ENCODE results near the gene VASN.

Gene VASN

GRCh38 chr16:4351880-4352279 is 19.8 kb upstream of the VASN start:
- no peak overlapping the region for H3K9ac ChIP-seq (ENCODE audit: low read depth, low read length, poor library complexity)
- no peaks in the 10 kb centered on the region for H3K27me3 ChIP-seq (ENCODE audit: control insufficient read depth in 3 of 3, insufficient read depth in 3 of 3, low read depth in 1 of 3, low read length in 3 of 3)
- no peak for DNase-seq (ENCODE audit: low spot score)
- no peak overlapping the region for H2BK15ac ChIP-seq (ENCODE audit: low read length)
- no peak overlapping the region for H2BK120ac ChIP-seq (ENCODE audit: low read depth, low read length)
- H4K8ac ChIP-seq (ENCODE audit: low read depth, low read length), result no peak overlapping the region
- no peaks in the 10 kb centered on the region for H3K9me3 ChIP-seq (replicated peaks in 1 of 2; ENCODE audit: control insufficient read depth in 2 of 2, insufficient read depth in 1 of 2, low read depth in 1 of 2, low read length in 2 of 2)
- peaks cover 10% of the 10 kb centered on the region for H3K79me1 ChIP-seq (ENCODE audit: low read depth, low read length)
- peaks cover 2 to 4% of the 10 kb centered on the region in 2 donors for H3K4me1 ChIP-seq (ENCODE audit: control insufficient read depth in 2 of 2, insufficient read depth in 1 of 2, low read depth in 1 of 2, low read length in 2 of 2)
- peak overlapping the region; percentile 42 for H2AFZ ChIP-seq (ENCODE audit: low read length)
- no peak overlapping the region for H3K23ac ChIP-seq (ENCODE audit: low read depth, low read length, poor library complexity)
- no peak overlapping the region for H3K27ac ChIP-seq (replicated peaks; ENCODE audit: low read length)
- H3K4me2 ChIP-seq (ENCODE audit: insufficient read depth, low read length, poor library complexity, severe bottlenecking), result no peak overlapping the region
- no peak overlapping the region for H2BK5ac ChIP-seq (ENCODE audit: low read length)
- H3K36me3 ChIP-seq (replicated peaks in 1 of 2; ENCODE audit: control insufficient read depth in 2 of 2, insufficient read depth in 2 of 2, low read length in 2 of 2), result peaks cover 5 to 21% of the 10 kb centered on the region in 2 donors
- H2BK12ac ChIP-seq (ENCODE audit: low read length), result no peak overlapping the region
- no peak overlapping the region for H3K14ac ChIP-seq (ENCODE audit: low read length)
- no CpG with 5 or more reads among the region's 7 CpGs for WGBS, 2 donors (ENCODE audit: extremely low coverage in 2 of 2, insufficient read length in 2 of 2, insufficient replicate concordance in 1 of 2)
- H3K4ac ChIP-seq (ENCODE audit: low read length), result no peak overlapping the region
- H3K18ac ChIP-seq (ENCODE audit: low read length), result no peak overlapping the region
- H4K91ac ChIP-seq (ENCODE audit: low read depth, low read length, poor library complexity), result no peak overlapping the region
- H3K4me3 ChIP-seq (ENCODE audit: low read length in 2 of 2), result peak overlapping the region in 1 of 2 donors; percentile 29
- no peak overlapping the region for H2AK5ac ChIP-seq (ENCODE audit: low read depth, low read length)

GRCh38 chr16:4352843-4353242 is 18.8 kb upstream of the VASN start:
- no peak overlapping the region for H4K91ac ChIP-seq (ENCODE audit: low read depth, low read length, poor library complexity)
- no peak overlapping the region for H2BK15ac ChIP-seq (ENCODE audit: low read length)
- no peak overlapping the region for H3K27ac ChIP-seq (replicated peaks; ENCODE audit: low read length)
- H2AFZ ChIP-seq (ENCODE audit: low read length), result no peak overlapping the region
- H2AK5ac ChIP-seq (ENCODE audit: low read depth, low read length), result no peak overlapping the region
- no peak overlapping the region for H3K14ac ChIP-seq (ENCODE audit: low read length)
- DNase-seq (ENCODE audit: low spot score), result no peak
- no peak overlapping the region for H3K23ac ChIP-seq (ENCODE audit: low read depth, low read length, poor library complexity)
- H2BK120ac ChIP-seq (ENCODE audit: low read depth, low read length), result no peak overlapping the region
- no peaks in the 10 kb centered on the region for H3K27me3 ChIP-seq (ENCODE audit: control insufficient read depth in 3 of 3, insufficient read depth in 3 of 3, low read depth in 1 of 3, low read length in 3 of 3)
- no peak overlapping the region for H3K9ac ChIP-seq (ENCODE audit: low read depth, low read length, poor library complexity)
- no peak overlapping the region for H3K4me2 ChIP-seq (ENCODE audit: insufficient read depth, low read length, poor library complexity, severe bottlenecking)
- peaks cover 0 to 13% of the 10 kb centered on the region in 2 donors for H3K36me3 ChIP-seq (replicated peaks in 1 of 2; ENCODE audit: control insufficient read depth in 2 of 2, insufficient read depth in 2 of 2, low read length in 2 of 2)
- no peak overlapping the region for H3K4ac ChIP-seq (ENCODE audit: low read length)
- H3K79me1 ChIP-seq (ENCODE audit: low read depth, low read length), result peaks cover 7% of the 10 kb centered on the region
- no peak overlapping the region for H3K18ac ChIP-seq (ENCODE audit: low read length)
- no peaks in the 10 kb centered on the region for H3K9me3 ChIP-seq (replicated peaks in 1 of 2; ENCODE audit: control insufficient read depth in 2 of 2, insufficient read depth in 1 of 2, low read depth in 1 of 2, low read length in 2 of 2)
- H3K4me1 ChIP-seq (ENCODE audit: control insufficient read depth in 2 of 2, insufficient read depth in 1 of 2, low read depth in 1 of 2, low read length in 2 of 2), result peaks cover 2 to 4% of the 10 kb centered on the region in 2 donors
- WGBS, 2 donors (ENCODE audit: extremely low coverage in 2 of 2, insufficient read length in 2 of 2, insufficient replicate concordance in 1 of 2), result no CpG with 5 or more reads among the region's 5 CpGs
- no peak overlapping the region for H4K8ac ChIP-seq (ENCODE audit: low read depth, low read length)
- H2BK5ac ChIP-seq (ENCODE audit: low read length), result no peak overlapping the region
- no peak overlapping the region for H3K4me3 ChIP-seq (ENCODE audit: low read length in 2 of 2)
- no peak overlapping the region for H2BK12ac ChIP-seq (ENCODE audit: low read length)

GRCh38 chr16:4353675-4354074 is 18.0 kb upstream of the VASN start:
- Histone ChIP-seq H3K79me1 (ENCODE audit: low read depth, low read length) (peaks cover 6% of the 10 kb centered on the region), H2BK15ac (ENCODE audit: low read length) (no peak overlapping the region), H2AFZ (ENCODE audit: low read length) (no peak overlapping the region), H3K36me3 (replicated peaks in 1 of 2; ENCODE audit: control insufficient read depth in 2 of 2, insufficient read depth in 2 of 2, low read length in 2 of 2) (peaks cover 0 to 6% of the 10 kb centered on the region in 2 donors), H3K27me3 (ENCODE audit: control insufficient read depth in 3 of 3, insufficient read depth in 3 of 3, low read depth in 1 of 3, low read length in 3 of 3) (no peaks in the 10 kb centered on the region), H3K23ac (ENCODE audit: low read depth, low read length, poor library complexity) (no peak overlapping the region), H3K9ac (ENCODE audit: low read depth, low read length, poor library complexity) (no peak overlapping the region), H3K9me3 (replicated peaks in 1 of 2; ENCODE audit: control insufficient read depth in 2 of 2, insufficient read depth in 1 of 2, low read depth in 1 of 2, low read length in 2 of 2) (no peaks in the 10 kb centered on the region), H2BK12ac (ENCODE audit: low read length) (no peak overlapping the region), H2AK5ac (ENCODE audit: low read depth, low read length) (no peak overlapping the region), H2BK5ac (ENCODE audit: low read length) (no peak overlapping the region), H3K4me2 (ENCODE audit: insufficient read depth, low read length, poor library complexity, severe bottlenecking) (no peak overlapping the region), H2BK120ac (ENCODE audit: low read depth, low read length) (no peak overlapping the region), H3K18ac (ENCODE audit: low read length) (no peak overlapping the region), H3K14ac (ENCODE audit: low read length) (no peak overlapping the region), H3K27ac (replicated peaks; ENCODE audit: low read length) (no peak overlapping the region), H4K91ac (ENCODE audit: low read depth, low read length, poor library complexity) (no peak overlapping the region), H3K4me3 (ENCODE audit: low read length in 2 of 2) (no peak overlapping the region), H3K4me1 (ENCODE audit: control insufficient read depth in 2 of 2, insufficient read depth in 1 of 2, low read depth in 1 of 2, low read length in 2 of 2) (peaks cover 2 to 4% of the 10 kb centered on the region in 2 donors), H3K4ac (ENCODE audit: low read length) (no peak overlapping the region), H4K8ac (ENCODE audit: low read depth, low read length) (no peak overlapping the region)
- WGBS, 2 donors (ENCODE audit: extremely low coverage in 2 of 2, insufficient read length in 2 of 2, insufficient replicate concordance in 1 of 2), result no CpG with 5 or more reads among the region's 4 CpGs
- no peak for DNase-seq (ENCODE audit: low spot score)

GRCh38 chr16:4354512-4355409 is 16.9 kb upstream of the VASN start:
- DNase-seq (ENCODE audit: low spot score), result no peak
- no peak overlapping the region for H2BK120ac ChIP-seq (ENCODE audit: low read depth, low read length)
- H3K9ac ChIP-seq (ENCODE audit: low read depth, low read length, poor library complexity), result peak overlapping the region; percentile 21
- peak overlapping the region; percentile 9 for H2BK15ac ChIP-seq (ENCODE audit: low read length)
- no peak overlapping the region for H3K4me2 ChIP-seq (ENCODE audit: insufficient read depth, low read length, poor library complexity, severe bottlenecking)
- H2AFZ ChIP-seq (ENCODE audit: low read length), result no peak overlapping the region
- peaks cover 2 to 4% of the 10 kb centered on the region in 2 donors for H3K4me1 ChIP-seq (ENCODE audit: control insufficient read depth in 2 of 2, insufficient read depth in 1 of 2, low read depth in 1 of 2, low read length in 2 of 2)
- H2AK5ac ChIP-seq (ENCODE audit: low read depth, low read length), result peak overlapping the region; percentile 63
- H4K8ac ChIP-seq (ENCODE audit: low read depth, low read length), result no peak overlapping the region
- H4K91ac ChIP-seq (ENCODE audit: low read depth, low read length, poor library complexity), result no peak overlapping the region
- H3K14ac ChIP-seq (ENCODE audit: low read length), result no peak overlapping the region
- H3K4me3 ChIP-seq (ENCODE audit: low read length in 2 of 2), result no peak overlapping the region
- H3K27ac ChIP-seq (replicated peaks; ENCODE audit: low read length), result no peak overlapping the region
- H2BK5ac ChIP-seq (ENCODE audit: low read length), result peak overlapping the region; percentile 24
- H3K4ac ChIP-seq (ENCODE audit: low read length), result no peak overlapping the region
- WGBS, 2 donors (ENCODE audit: extremely low coverage in 2 of 2, insufficient read length in 2 of 2, insufficient replicate concordance in 1 of 2), result no CpG with 5 or more reads among the region's 20 CpGs
- H3K27me3 ChIP-seq (ENCODE audit: control insufficient read depth in 3 of 3, insufficient read depth in 3 of 3, low read depth in 1 of 3, low read length in 3 of 3), result no peaks in the 10 kb centered on the region
- no peaks in the 10 kb centered on the region for H3K9me3 ChIP-seq (replicated peaks in 1 of 2; ENCODE audit: control insufficient read depth in 2 of 2, insufficient read depth in 1 of 2, low read depth in 1 of 2, low read length in 2 of 2)
- peaks cover 3% of the 10 kb centered on the region for H3K79me1 ChIP-seq (ENCODE audit: low read depth, low read length)
- H3K18ac ChIP-seq (ENCODE audit: low read length), result peak overlapping the region; percentile 6
- H3K23ac ChIP-seq (ENCODE audit: low read depth, low read length, poor library complexity), result peak overlapping the region; percentile 85
- H2BK12ac ChIP-seq (ENCODE audit: low read length), result peak overlapping the region; percentile 75
- H3K36me3 ChIP-seq (replicated peaks in 1 of 2; ENCODE audit: control insufficient read depth in 2 of 2, insufficient read depth in 2 of 2, low read length in 2 of 2), result peaks cover 0 to 2% of the 10 kb centered on the region in 2 donors
